ENCODE results near the gene ARMC2.
A peak's percentile ranks its signal among the peaks of the same experiment; 100 is the strongest.
"Not testable (repeated sequence)": the region's sequence is repeated elsewhere in the genome, so short reads cannot be mapped to it uniquely, and the experiment has no call there.

The ARMC2 gene

GRCh38 chr6:108921547-108922361, 73.5 kb downstream of the ARMC2 start:
- DNase-seq, result no peak

GRCh38 chr6:108922499-108922898, 74.3 kb downstream of the ARMC2 start:
- DNase-seq, result no peak

GRCh38 chr6:108927927-108928326, 79.7 kb downstream of the ARMC2 start:
- no peak for DNase-seq

- DNase-seq, result no peak
Measured at GRCh38 chr6:108928650-108929049, 80.4 kb downstream of the ARMC2 start.

GRCh38 chr6:108931090-108931489, 82.9 kb downstream of the ARMC2 start:
- DNase-seq, result not testable (repeated sequence)

- no peak for DNase-seq
Measured at GRCh38 chr6:108937170-108937569, 88.9 kb downstream of the ARMC2 start.

- DNase-seq, result no peak
Measured at GRCh38 chr6:108940741-108941140, 92.5 kb downstream of the ARMC2 start.

GRCh38 chr6:108941281-108941680, 93.1 kb downstream of the ARMC2 start:
- no peak for DNase-seq

GRCh38 chr6:108941859-108942258, 93.6 kb downstream of the ARMC2 start:
- DNase-seq, result no peak

- peak; percentile 78 to 83 for DNase-seq
Measured at GRCh38 chr6:108942556-108943492, 94.6 kb downstream of the ARMC2 start.

- DNase-seq, result no peak
Measured at GRCh38 chr6:108944071-108944470, 95.8 kb downstream of the ARMC2 start.

GRCh38 chr6:108944707-108945680, 96.8 kb downstream of the ARMC2 start:
- no peak for DNase-seq

- no peak for DNase-seq
Measured at GRCh38 chr6:108945681-108946159, 97.5 kb downstream of the ARMC2 start.

- no peak for DNase-seq
Measured at GRCh38 chr6:108946695-108947094, 98.5 kb downstream of the ARMC2 start.

- DNase-seq, result no peak
Measured at GRCh38 chr6:108947114-108947854, 99.1 kb downstream of the ARMC2 start.

- DNase-seq, result no peak
Measured at GRCh38 chr6:108948181-108948661, 100.0 kb downstream of the ARMC2 start.

- DNase-seq, result no peak
Measured at GRCh38 chr6:108951351-108951953, 103.2 kb downstream of the ARMC2 start.

GRCh38 chr6:108952776-108953486, 104.7 kb downstream of the ARMC2 start:
- no peak for DNase-seq

GRCh38 chr6:108953681-108954080, 105.5 kb downstream of the ARMC2 start:
- DNase-seq, result no peak

GRCh38 chr6:108955329-108955949, 107.2 kb downstream of the ARMC2 start:
- no peak for DNase-seq
